ENCODE results near the gene FBXL17.

GRCh38 chr5:108249785-108250426, 132.0 kb downstream of the FBXL17 start:
- TF ChIP-seq POLR2AphosphoS5 (IDR thresholded peaks at IDR 0.05; ENCODE audit: low read depth, low read length) (no peak), PBX3 (IDR thresholded peaks at IDR 0.05) (no peak), SIN3A (IDR thresholded peaks at IDR 0.05; ENCODE audit: borderline replicate concordance, low read depth, low read length) (no peak), RAD21 (IDR thresholded peaks at IDR 0.05; ENCODE audit: low read length) (no peak), JUND (IDR thresholded peaks at IDR 0.05) (no peak), FOXM1 (IDR thresholded peaks at IDR 0.05; ENCODE audit: low read depth) (no peak), TEAD4 (IDR thresholded peaks at IDR 0.05; ENCODE audit: borderline replicate concordance, insufficient read depth) (no peak), MAX (IDR thresholded peaks at IDR 0.05; ENCODE audit: low read depth) (no peak), CTCF (IDR thresholded peaks at IDR 0.05) (no peak), YY1 (IDR thresholded peaks at IDR 0.05; ENCODE audit: low read depth) (no peak), EZH2phosphoT487 (IDR thresholded peaks at IDR 0.05; ENCODE audit: borderline replicate concordance, low read depth) (no peak), GABPA (IDR thresholded peaks at IDR 0.05; ENCODE audit: low read depth) (no peak), CHD2 (IDR thresholded peaks at IDR 0.05; ENCODE audit: low read length, partially characterized antibody) (no peak), IRF3 (IDR thresholded peaks at IDR 0.05; ENCODE audit: low read depth, low read length) (no peak)

Measured in SK-N-SH (cell line).